H9 (cell line): ENCODE measurements around the gene QARS1. TPM values are rescaled to one million over a fixed set of nuclear protein-coding genes. Genes with fewer than 3 reads are reported as not detected.

Experiments used
- DNase-seq: peaks from one replicate; pipeline ENCODE4 v3.0.0-alpha.2; 2017
- H2AFZ ChIP-seq: one replicate; pipeline ENCODE4 v1.6.1; 2013; ENCODE audit warnings: mild to moderate bottlenecking, low read length, control low read depth, moderate library complexity
- H2AK5ac ChIP-seq: 2 replicates; pipeline ENCODE4 v1.6.1; 2013; ENCODE audit warnings: low read length, control low read depth, mixed read lengths; ENCODE audit not compliant: insufficient read length
- H2BK120ac ChIP-seq: one replicate; pipeline ENCODE4 v1.6.1; 2013; ENCODE audit warnings: low read depth, mild to moderate bottlenecking, low read length, control low read depth, inconsistent platforms; ENCODE audit not compliant: poor library complexity, severe bottlenecking
- H2BK12ac ChIP-seq: 2 replicates; pipeline ENCODE4 v1.6.1; 2013; ENCODE audit warnings: low read length, control low read depth, mixed read lengths, low read depth; ENCODE audit not compliant: insufficient read length
- H2BK15ac ChIP-seq: 2 replicates; pipeline ENCODE4 v1.6.1; 2013; ENCODE audit warnings: low read depth, low read length, control low read depth
- H2BK20ac ChIP-seq: one replicate; pipeline ENCODE4 v1.6.1; 2013; ENCODE audit warnings: low read depth, mild to moderate bottlenecking, low read length, control low read depth, inconsistent platforms; ENCODE audit not compliant: poor library complexity, severe bottlenecking
- H2BK5ac ChIP-seq: 2 replicates; pipeline ENCODE4 v1.6.1; 2013; ENCODE audit warnings: low read length, control low read depth, mixed read lengths; ENCODE audit not compliant: insufficient read length
- H3K14ac ChIP-seq: 2 replicates; pipeline ENCODE4 v1.6.1; 2013; ENCODE audit warnings: low read length, control low read depth; ENCODE audit not compliant: insufficient read depth
- H3K18ac ChIP-seq: 2 replicates; pipeline ENCODE4 v1.6.1; 2013; ENCODE audit warnings: low read depth, mild to moderate bottlenecking, mixed read lengths, low read length, control low read depth; ENCODE audit not compliant: insufficient read length
- H3K23ac ChIP-seq: 2 replicates; pipeline ENCODE4 v1.6.1; 2013; ENCODE audit warnings: low read length, control low read depth, mixed read lengths, low read depth; ENCODE audit not compliant: insufficient read length
- H3K23me2 ChIP-seq: 2 replicates; pipeline ENCODE4 v1.6.1; 2013; ENCODE audit warnings: low read depth, mild to moderate bottlenecking, mixed read lengths, low read length, control low read depth; ENCODE audit not compliant: insufficient read length, poor library complexity, severe bottlenecking
- H3K27ac ChIP-seq: 2 replicates; pipeline ENCODE4 v1.5.1; 2013; ENCODE audit warnings: low read length, control low read depth, mixed read lengths, low read depth; ENCODE audit not compliant: insufficient read length
- H3K27me3 ChIP-seq: 2 replicates; pipeline ENCODE4 v1.6.1; 2013; ENCODE audit warnings: low read length, control low read depth, inconsistent platforms; ENCODE audit not compliant: insufficient read depth
- H3K4ac ChIP-seq: 2 replicates; pipeline ENCODE4 v1.6.1; 2013; ENCODE audit warnings: low read depth, mild to moderate bottlenecking, control low read depth, inconsistent platforms, low read length, moderate library complexity
- H3K4me1 ChIP-seq: 2 replicates; pipeline ENCODE4 v1.6.1; 2013; ENCODE audit warnings: low read length, control low read depth, inconsistent platforms; ENCODE audit not compliant: insufficient read depth
- H3K4me2 ChIP-seq: 2 replicates; pipeline ENCODE4 v1.6.1; 2013; ENCODE audit warnings: low read length, control low read depth, mixed read lengths; ENCODE audit not compliant: insufficient read length, insufficient read depth
- H3K56ac ChIP-seq: 2 replicates; pipeline ENCODE4 v1.6.1; 2013; ENCODE audit warnings: low read depth, mild to moderate bottlenecking, mixed read lengths, low read length, control low read depth; ENCODE audit not compliant: insufficient read length
- H3K79me1 ChIP-seq: 2 replicates; pipeline ENCODE4 v1.6.1; 2013; ENCODE audit warnings: low read depth, mild to moderate bottlenecking, moderate library complexity, low read length, control low read depth, inconsistent platforms; ENCODE audit not compliant: insufficient read depth, poor library complexity, severe bottlenecking
- H3K79me2 ChIP-seq: 2 replicates; pipeline ENCODE4 v1.6.1; 2013; ENCODE audit warnings: low read length, control low read depth, inconsistent platforms; ENCODE audit not compliant: insufficient read depth
- H3K9ac ChIP-seq: 2 replicates; pipeline ENCODE4 v1.6.1; 2013; ENCODE audit warnings: low read length, control low read depth, mixed read lengths; ENCODE audit not compliant: insufficient read length; ENCODE audit errors: extremely low read depth
- H3K9me3 ChIP-seq: one replicate; pipeline ENCODE4 v1.6.1; 2013; ENCODE audit warnings: low read depth, low read length, inconsistent platforms; ENCODE audit not compliant: control insufficient read depth
- H3T11ph ChIP-seq: one replicate; pipeline ENCODE4 v1.6.1; 2013; ENCODE audit warnings: mild to moderate bottlenecking, low read length, control low read depth, inconsistent platforms
- H4K20me1 ChIP-seq: one replicate; pipeline ENCODE4 v1.6.1; 2013; ENCODE audit not compliant: control insufficient read depth, insufficient read length, insufficient read depth
- H4K5ac ChIP-seq: 2 replicates; pipeline ENCODE4 v1.6.1; 2013; ENCODE audit warnings: low read depth, mild to moderate bottlenecking, mixed read lengths, low read length, control low read depth; ENCODE audit not compliant: insufficient read length
- H4K8ac ChIP-seq: replicated peaks from 2 replicates; pipeline ENCODE4 v1.6.1; 2013; ENCODE audit warnings: low read length, control low read depth, mixed read lengths, low read depth; ENCODE audit not compliant: insufficient read length
- H4K91ac ChIP-seq: 2 replicates; pipeline ENCODE4 v1.6.1; 2013; ENCODE audit warnings: low read depth, mild to moderate bottlenecking, moderate library complexity, mixed read lengths, low read length, control low read depth; ENCODE audit not compliant: insufficient read length
- H3K27ac Mint-ChIP-seq, 3 experiments: 2 replicates in 2 of 3; 3 replicates in 1 of 3; pipeline ENCODE4 v1.8.0; 2020 to 2021; ENCODE audit warnings: mixed read lengths in 3 of 3, mild to moderate bottlenecking in 1 of 3, moderate library complexity in 1 of 3
- H3K27me3 Mint-ChIP-seq: 2 replicates; pipeline ENCODE4 v1.8.0; 2021; ENCODE audit warnings: low read depth, mild to moderate bottlenecking, moderate library complexity, mixed read lengths
- H3K36me3 Mint-ChIP-seq, 3 experiments: 2 replicates in 2 of 3; 3 replicates in 1 of 3; pipeline ENCODE4 v1.8.0; 2020 to 2021; ENCODE audit warnings: low read depth in 3 of 3, mixed read lengths in 3 of 3; ENCODE audit not compliant: insufficient read depth in 1 of 3
- H3K4me1 Mint-ChIP-seq, 2 experiments: 2 replicates each; pipeline ENCODE4 v1.8.0; 2020; ENCODE audit warnings: mixed read lengths in 2 of 2
- H3K4me3 Mint-ChIP-seq, 2 experiments: 2 replicates in 1 of 2; 3 replicates in 1 of 2; pipeline ENCODE4 v1.8.0; 2020 to 2021; ENCODE audit warnings: mild to moderate bottlenecking in 2 of 2, mixed read lengths in 2 of 2, moderate library complexity in 1 of 2
- H3K9me3 Mint-ChIP-seq, 2 experiments: 2 replicates in 1 of 2; 3 replicates in 1 of 2; pipeline ENCODE4 v1.8.0; 2020; ENCODE audit warnings: mild to moderate bottlenecking in 2 of 2, mixed read lengths in 2 of 2, moderate library complexity in 1 of 2
- CTCF ChIP-seq: fragments of 200-600 bp; sonication (generic); conservative IDR thresholded peaks from 3 replicates; pipeline ENCODE4 v1.8.0; 2021; ENCODE audit warnings: antibody characterized with exemption, mild to moderate bottlenecking
- WGBS: extraction: QIAGEN DNeasy Blood & Tissue Kit; methylation state at CpG from one replicate; pipeline ENCODE4 v1.1.7; 2013; ENCODE audit warnings: missing lambda C conversion rate, low lambda C conversion rate, mixed read lengths; ENCODE audit not compliant: insufficient read length; ENCODE audit errors: extremely low coverage; 5-methylcytosine and 5-hydroxymethylcytosine counted together
- total RNA-seq: library from RNA; stranded (reverse); gene quantifications from 2 replicates; pipeline ENCODE4 v1.2.1, GENCODE V29; 2021

The QARS1 gene
- total RNA-seq, 1 experiment from 2014 or later: 390 TPM

DNA sequence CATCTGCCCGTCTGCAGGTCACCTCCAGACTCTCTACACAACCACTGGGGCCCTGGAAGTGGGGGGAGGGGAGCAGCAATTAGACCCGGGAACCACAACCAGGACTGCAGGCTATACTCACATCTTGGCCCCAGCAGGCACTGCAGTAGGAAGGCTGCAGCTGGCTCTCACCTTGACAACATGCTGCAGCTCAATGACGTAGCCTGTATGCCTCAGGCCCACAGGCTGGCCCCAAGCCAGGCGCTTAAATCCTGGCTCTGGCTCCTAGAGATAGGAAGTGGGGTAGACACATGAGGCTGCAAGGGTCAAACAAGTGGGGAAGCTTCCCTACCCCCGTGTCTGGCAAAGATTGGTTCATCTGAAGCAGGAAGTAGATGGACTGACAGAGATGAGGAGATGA, 6.1 kb downstream of the QARS1 start:
- H3K9me3 Mint-ChIP-seq: no peaks in the 10 kb centered on the region
- no peak overlapping the region for H2BK120ac ChIP-seq
- no peak overlapping the region for H4K91ac ChIP-seq
- H3K36me3 Mint-ChIP-seq: peaks cover 49 to 72% (median 62%) of the 10 kb centered on the region in 3 experiments
- no peak overlapping the region for H3K14ac ChIP-seq
- H3K27me3 Mint-ChIP-seq: no peaks in the 10 kb centered on the region; the same call in 1 of the 2 replicates
- H2BK20ac ChIP-seq: no peak overlapping the region
- H3K79me1 ChIP-seq: no peaks in the 10 kb centered on the region
- no peaks in the 10 kb centered on the region for H3K79me2 ChIP-seq
- H3K4me2 ChIP-seq: no peak overlapping the region
- no peak for DNase-seq
- no peak overlapping the region for H3K4me3 Mint-ChIP-seq
- no peak overlapping the region for H3K4ac ChIP-seq
- no peak overlapping the region for H2BK5ac ChIP-seq
- H3K27ac Mint-ChIP-seq: no peak overlapping the region
- H4K8ac ChIP-seq: no peak overlapping the region
- H4K5ac ChIP-seq: no peak overlapping the region
- no peak overlapping the region for H3K23ac ChIP-seq
- H3K27me3 ChIP-seq: no peaks in the 10 kb centered on the region
- WGBS: no CpG with 5 or more reads among the region's 5 CpGs
- peaks cover 4% of the 10 kb centered on the region for H3K23me2 ChIP-seq
- no peak overlapping the region for H2AFZ ChIP-seq
- no peak overlapping the region for H3K27ac ChIP-seq
- no peaks in the 10 kb centered on the region for H3K4me1 ChIP-seq
- peaks cover 6 to 7% of the 10 kb centered on the region in 2 experiments for H3K4me1 Mint-ChIP-seq
- no peak overlapping the region for H2AK5ac ChIP-seq
- no peak for TF ChIP-seq CTCF
- no peak overlapping the region for H3K56ac ChIP-seq
- no peak overlapping the region for H3K9ac ChIP-seq
- no peaks in the 10 kb centered on the region for H4K20me1 ChIP-seq
- no peak overlapping the region for H2BK15ac ChIP-seq
- no peaks in the 10 kb centered on the region for H3K9me3 ChIP-seq
- no peak overlapping the region for H3T11ph ChIP-seq
- no peak overlapping the region for H3K18ac ChIP-seq
- H2BK12ac ChIP-seq: no peak overlapping the region
